HG03103 (cell line): Measurements from ENCODE around the gene SUPT4H1.
A peak's percentile ranks its signal among the peaks of the same experiment; 100 is the strongest.

Experiments used
- ATAC-seq: cut with Tn5 transposase; IDR thresholded peaks from one replicate; pipeline ENCODE4 v1.9.1; 2021; ENCODE audit warnings: low read depth; ENCODE audit not compliant: unreplicated experiment

The SUPT4H1 gene

GRCh38 chr17:58321571-58322525 lies 30.2 kb downstream of the SUPT4H1 start:
- no peak for ATAC-seq

GRCh38 chr17:58320570-58321323 lies 31.3 kb downstream of the SUPT4H1 start:
- ATAC-seq: no peak

DNA sequence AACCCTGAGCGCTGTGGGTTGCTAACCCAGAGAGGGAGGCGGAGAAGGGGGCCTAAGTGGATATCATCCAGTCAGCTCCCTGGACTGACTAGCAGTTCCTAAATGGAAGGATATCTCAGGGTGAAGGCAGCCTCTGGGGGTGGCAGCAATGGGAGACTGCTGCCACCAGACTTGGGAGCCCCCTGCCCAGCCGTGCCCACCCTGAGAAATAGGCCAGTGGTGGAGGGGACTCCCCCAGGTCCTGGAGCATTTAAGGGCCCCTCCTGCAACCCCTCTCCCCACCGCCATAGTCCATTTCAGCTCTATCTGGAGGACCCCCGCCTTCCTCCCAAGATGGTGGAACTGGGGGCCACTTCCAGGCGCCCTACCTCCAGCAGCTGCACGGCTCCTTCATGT lies 31.8 kb downstream of the SUPT4H1 start:
- no peak for ATAC-seq

DNA sequence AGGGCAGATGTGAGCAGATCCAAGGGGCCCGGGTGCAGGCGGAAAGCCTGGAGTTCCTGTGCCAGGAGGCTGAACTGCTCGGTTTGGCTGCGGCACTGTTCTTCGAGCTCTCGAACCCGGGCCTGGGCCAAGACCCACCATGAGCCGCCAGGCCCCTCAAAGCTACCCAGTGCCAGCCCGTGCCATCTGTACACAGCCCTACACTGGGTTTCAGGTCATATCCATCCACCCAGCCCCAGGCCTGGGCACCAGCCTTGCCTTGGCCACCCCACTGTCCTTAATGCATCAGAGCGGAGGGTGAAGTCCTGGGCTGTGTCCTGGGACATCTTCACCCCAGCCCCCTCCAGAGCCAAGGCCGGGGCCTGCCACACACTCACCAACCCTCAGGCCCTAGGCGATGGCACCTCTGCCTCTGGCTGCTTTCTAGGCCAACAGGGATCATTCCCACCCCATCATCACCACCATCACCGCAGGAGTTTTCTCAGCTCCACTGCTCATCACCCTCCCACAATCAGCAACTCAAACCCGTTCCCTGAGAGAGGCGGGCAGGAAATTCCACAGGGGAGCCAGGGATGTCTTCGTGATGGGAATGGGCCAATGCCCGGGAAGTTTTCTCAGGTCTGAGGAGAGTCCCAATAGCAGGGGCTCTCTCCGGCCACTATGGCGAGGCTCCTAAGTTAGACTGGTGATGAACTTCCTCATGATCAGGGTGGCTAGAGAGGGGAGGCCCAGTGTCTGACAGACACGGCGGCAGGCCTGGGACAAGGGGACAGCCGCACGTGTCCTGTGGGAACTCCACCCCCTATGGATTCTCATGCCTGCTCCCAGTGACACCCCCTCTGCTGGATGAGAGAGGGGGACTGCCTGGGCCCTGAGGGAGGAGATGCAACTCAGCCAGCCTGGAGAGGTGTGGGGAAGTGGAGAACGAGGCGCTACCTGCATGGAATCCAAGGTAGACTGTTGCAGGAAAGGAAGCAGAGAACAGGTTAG lies 32.5 kb downstream of the SUPT4H1 start:
- no peak for ATAC-seq

- ATAC-seq: no peak
Measured at GRCh38 chr17:58318627-58319172, 33.3 kb downstream of the SUPT4H1 start.

- no peak for ATAC-seq
Measured at GRCh38 chr17:58318065-58318481, 33.9 kb downstream of the SUPT4H1 start.

GRCh38 chr17:58317421-58318064 lies 34.5 kb downstream of the SUPT4H1 start:
- peak; percentile 61 for ATAC-seq

DNA sequence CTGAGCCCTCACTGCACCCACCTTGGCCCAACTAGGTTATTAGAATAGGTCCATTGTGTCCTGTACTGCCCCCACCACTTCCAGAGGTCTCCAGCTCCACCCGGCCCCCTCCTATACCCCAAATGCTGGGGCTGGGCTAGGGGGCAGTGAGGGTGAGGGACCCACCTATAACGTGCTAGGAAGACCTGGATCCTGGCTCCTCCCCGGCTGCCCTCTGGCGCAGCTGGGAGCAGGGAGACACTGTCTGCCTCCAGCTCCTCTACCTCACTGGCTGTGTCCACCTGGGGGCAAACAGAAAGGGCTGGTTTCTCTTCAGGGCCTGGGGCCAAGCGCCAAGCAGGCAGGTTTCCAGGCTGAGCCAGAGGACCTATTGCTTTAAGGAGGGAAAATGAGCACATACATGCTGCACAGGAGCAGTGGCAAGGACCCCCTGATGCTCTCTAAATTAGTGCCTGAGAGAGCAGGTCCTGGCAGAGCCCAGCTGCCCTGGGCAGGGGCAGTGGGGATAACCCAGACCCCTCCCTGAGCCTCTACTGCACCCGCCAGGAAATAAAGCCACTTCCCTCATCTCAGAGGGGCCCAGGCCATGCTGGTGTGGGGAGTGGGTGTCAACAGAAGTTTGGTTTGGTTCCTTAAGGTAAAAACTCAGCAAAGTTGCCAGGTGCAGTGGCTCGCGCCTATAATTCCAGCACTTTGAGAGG lies 35.6 kb downstream of the SUPT4H1 start:
- ATAC-seq: no peak

- no peak for ATAC-seq
Measured at GRCh38 chr17:58315750-58316149, 36.3 kb downstream of the SUPT4H1 start.

- ATAC-seq: no peak
Measured at GRCh38 chr17:58315281-58315711, 36.7 kb downstream of the SUPT4H1 start.

- ATAC-seq: no peak
Measured at GRCh38 chr17:58314706-58315015, 37.3 kb downstream of the SUPT4H1 start.

GRCh38 chr17:58313815-58314705 lies 37.9 kb downstream of the SUPT4H1 start:
- no peak for ATAC-seq

- ATAC-seq: no peak
Measured at GRCh38 chr17:58312829-58313228, 39.2 kb downstream of the SUPT4H1 start.

DNA sequence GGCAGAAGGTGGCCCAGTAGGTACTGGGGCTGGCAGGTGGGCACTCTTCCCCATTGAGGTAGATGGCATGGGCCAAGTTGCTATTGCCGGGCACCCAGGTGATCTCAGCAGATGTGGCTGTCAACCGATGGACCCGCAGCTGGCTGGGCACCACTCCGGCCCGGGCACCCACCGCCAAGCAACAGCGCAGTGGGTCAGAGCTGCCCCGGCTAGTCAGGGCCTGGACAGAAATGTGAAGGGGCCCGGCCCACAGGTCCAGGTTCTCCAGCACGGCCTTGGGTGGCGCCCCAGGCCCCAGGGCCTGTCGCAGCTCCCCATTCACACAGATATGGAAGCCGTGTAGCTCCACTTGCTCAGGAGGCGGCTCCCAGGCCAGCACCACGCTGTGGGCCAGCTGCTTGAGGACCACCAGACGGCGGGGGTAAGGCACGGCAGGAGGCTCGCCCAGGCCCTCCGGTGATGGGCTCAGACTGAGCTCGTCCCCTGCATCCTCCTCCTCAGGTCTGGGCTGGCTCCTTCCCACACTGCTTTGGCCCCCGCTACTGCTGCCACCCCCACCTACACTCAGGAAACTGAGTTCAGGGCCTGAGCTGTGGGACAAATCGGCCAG lies 39.9 kb downstream of the SUPT4H1 start:
- ATAC-seq: no peak

DNA sequence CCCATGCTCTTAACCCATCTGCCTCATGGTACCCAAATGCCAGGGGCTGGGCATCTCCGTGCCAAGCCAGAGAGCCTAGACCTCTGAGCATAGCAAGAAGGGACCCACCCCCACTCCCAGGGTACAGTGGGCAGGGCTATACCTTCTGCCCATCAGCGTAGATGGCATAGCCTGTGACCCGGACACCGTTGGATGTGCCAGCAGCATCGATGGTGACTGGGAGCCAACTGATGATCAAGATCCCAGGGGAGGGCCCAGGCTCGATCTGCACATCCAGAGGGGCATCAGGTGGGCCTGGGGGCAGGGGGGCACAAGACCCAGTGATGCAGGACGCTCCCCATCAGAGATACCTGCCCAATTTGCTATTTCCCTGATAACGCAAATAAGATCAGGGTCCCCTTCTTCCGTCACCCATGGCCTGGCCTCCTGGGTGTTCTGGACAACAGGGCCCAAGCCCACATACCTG lies 40.5 kb downstream of the SUPT4H1 start:
- ATAC-seq: no peak

DNA sequence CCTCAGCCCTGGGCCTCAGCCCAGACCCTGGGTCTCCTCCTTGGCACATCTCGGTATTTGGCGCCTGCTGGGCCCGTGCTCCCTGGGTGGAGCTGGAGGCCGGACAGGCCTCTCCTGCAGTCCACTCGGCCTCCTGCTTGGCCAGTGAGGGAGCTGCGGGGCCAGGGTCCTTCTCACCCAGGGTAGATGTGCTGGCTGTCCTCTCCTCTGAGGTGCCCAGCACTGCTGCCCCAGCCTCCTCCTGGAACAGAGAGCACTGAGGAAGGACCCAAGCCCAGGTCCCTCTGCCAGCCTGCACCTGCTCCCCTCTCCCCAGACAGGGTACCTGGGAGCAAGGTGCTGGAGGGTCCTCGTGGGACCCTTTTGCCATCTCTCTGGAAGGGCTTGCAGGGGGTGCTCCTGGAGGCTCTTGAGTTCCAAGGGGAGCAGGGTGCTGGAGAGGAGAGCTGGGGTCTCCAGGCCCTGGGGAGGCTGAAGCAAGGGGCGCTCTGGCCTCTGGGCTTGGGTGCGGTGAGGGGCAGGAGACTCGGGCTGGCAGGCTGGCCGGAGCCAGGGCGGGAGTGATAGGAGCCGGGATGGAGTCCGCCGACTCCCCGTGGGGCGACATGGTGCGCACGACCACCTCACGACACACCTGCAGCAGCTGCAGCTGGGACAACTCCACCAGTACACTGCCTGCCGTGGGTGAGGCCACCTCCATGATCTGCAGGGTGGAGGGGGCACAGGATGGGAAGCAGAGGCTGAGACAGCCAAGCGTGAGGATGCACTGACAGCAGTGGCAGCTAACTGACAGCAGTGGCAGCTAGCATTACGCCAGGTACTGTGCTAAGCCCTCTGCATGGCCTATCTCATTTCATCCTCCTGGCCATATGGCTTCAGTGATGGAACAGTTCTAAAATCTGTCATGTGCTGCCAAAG lies 41.2 kb downstream of the SUPT4H1 start:
- no peak for ATAC-seq

GRCh38 chr17:58309918-58310259 lies 42.1 kb downstream of the SUPT4H1 start:
- ATAC-seq: no peak
